Neural progenitor cell (in vitro differentiated cells): Measurements from ENCODE around the gene TRAF1. TPM values are rescaled to one million over a fixed set of nuclear protein-coding genes. Genes with fewer than 3 reads are reported as not detected.
A peak's percentile ranks its signal among the peaks of the same experiment; 100 is the strongest.

Experiments used
- DNase-seq: peaks from one replicate; pipeline ENCODE4 v3.0.0-alpha.2; 2016; ENCODE audit warnings: low spot score
- H2AFZ ChIP-seq: fragments of 200-600 bp; sonication (generic); replicated peaks from 2 replicates; pipeline ENCODE4 v1.6.1; 2016; ENCODE audit warnings: antibody characterized with exemption
- H3F3A ChIP-seq: fragments of 200-600 bp; sonication (generic); 2 replicates; pipeline ENCODE4 v1.6.1; 2016; ENCODE audit warnings: antibody characterized with exemption, low read depth
- H3K27ac ChIP-seq: fragments of 200-600 bp; sonication (generic); 2 replicates; pipeline ENCODE4 v1.5.1; 2016; ENCODE audit warnings: mild to moderate bottlenecking
- H3K27me3 ChIP-seq: fragments of 200-600 bp; sonication (generic); 2 replicates; pipeline ENCODE4 v1.6.1; 2016; ENCODE audit warnings: mild to moderate bottlenecking, moderate library complexity
- H3K36me3 ChIP-seq: fragments of 200-600 bp; sonication (generic); 2 replicates; pipeline ENCODE4 v1.5.1; 2016
- H3K4me1 ChIP-seq: fragments of 200-600 bp; sonication (generic); 2 replicates; pipeline ENCODE4 v1.6.1; 2016; ENCODE audit warnings: mixed run types
- H3K4me2 ChIP-seq: fragments of 200-600 bp; sonication (generic); 2 replicates; pipeline ENCODE4 v1.6.1; 2016
- H3K4me3 ChIP-seq: fragments of 200-600 bp; sonication (generic); 2 replicates; pipeline ENCODE4 v1.5.1; 2016
- H3K79me2 ChIP-seq: fragments of 200-600 bp; sonication (generic); 2 replicates; pipeline ENCODE4 v1.6.1; 2016; ENCODE audit warnings: low read depth
- H3K9ac ChIP-seq: fragments of 200-600 bp; sonication (generic); 2 replicates; pipeline ENCODE4 v1.6.1; 2016
- H3K9me3 ChIP-seq: fragments of 200-600 bp; sonication (generic); 2 replicates; pipeline ENCODE4 v1.5.1; 2016; ENCODE audit warnings: low read depth
- H4K20me1 ChIP-seq: fragments of 200-600 bp; sonication (generic); 2 replicates; pipeline ENCODE4 v1.6.1; 2016; ENCODE audit warnings: low read depth
- H3K27ac Mint-ChIP-seq: 3 replicates; pipeline ENCODE4 v1.8.0; 2021; ENCODE audit warnings: mixed read lengths
- H3K27me3 Mint-ChIP-seq: 2 replicates; pipeline ENCODE4 v1.8.0; 2022; ENCODE audit warnings: low read depth, mild to moderate bottlenecking, inconsistent platforms, moderate library complexity, mixed read lengths; ENCODE audit not compliant: insufficient read depth
- H3K36me3 Mint-ChIP-seq: 3 replicates; pipeline ENCODE4 v1.8.0; 2021; ENCODE audit warnings: mixed read lengths
- H3K4me1 Mint-ChIP-seq: 3 replicates; pipeline ENCODE4 v1.8.0; 2021; ENCODE audit warnings: mixed read lengths
- H3K4me3 Mint-ChIP-seq: 3 replicates; pipeline ENCODE4 v1.8.0; 2021; ENCODE audit warnings: mild to moderate bottlenecking, moderate library complexity, mixed read lengths
- H3K9me3 Mint-ChIP-seq: 3 replicates; pipeline ENCODE4 v1.8.0; 2020; ENCODE audit warnings: mixed read lengths
- CTCF ChIP-seq: fragments of 200-600 bp; sonication (generic); IDR thresholded peaks from 2 replicates; pipeline ENCODE4 v1.5.1; 2017; ENCODE audit warnings: antibody characterized with exemption, mild to moderate bottlenecking
- EZH2 ChIP-seq: fragments of 200-600 bp; sonication (generic); IDR thresholded peaks from 2 replicates; pipeline ENCODE4 v1.6.1; 2017; ENCODE audit warnings: antibody characterized with exemption, mild to moderate bottlenecking, moderate library complexity
- EZH2phosphoT487 ChIP-seq: fragments of 200-600 bp; sonication (generic); IDR thresholded peaks from 2 replicates; pipeline ENCODE4 v1.6.1; 2017; ENCODE audit warnings: antibody characterized with exemption
- total RNA-seq: library from RNA; depleted of rRNA; stranded (reverse); fragments of >200 nt; gene quantifications from 2 replicates; pipeline ENCODE4 v1.2.3, GENCODE V29; 2015; ENCODE audit warnings: low replicate concordance

TRAF1 gene
- total RNA-seq, 1 donor from 2014 or later = 3.2 TPM

- Histone ChIP-seq H3F3A (no peaks in the 10 kb centered on the region), H3K79me2 (no peaks in the 10 kb centered on the region), H3K27ac (no peak overlapping the region), H3K4me3 (no peak overlapping the region), H3K36me3 (no peaks in the 10 kb centered on the region), H2AFZ (no peak overlapping the region), H4K20me1 (no peaks in the 10 kb centered on the region), H3K4me1 (no peaks in the 10 kb centered on the region), H3K4me2 (no peak overlapping the region), H3K27me3 (no peaks in the 10 kb centered on the region), H3K9me3 (no peaks in the 10 kb centered on the region), H3K9ac (no peak overlapping the region)
- Mint-ChIP-seq H3K4me1 (peaks cover 38% of the 10 kb centered on the region), H3K9me3 (peaks cover 3% of the 10 kb centered on the region), H3K4me3 (no peak overlapping the region), H3K27ac (peak overlapping the region; percentile 74), H3K27me3 (peaks cover 2% of the 10 kb centered on the region), H3K36me3 (peaks cover under 1% of the 10 kb centered on the region)
- TF ChIP-seq CTCF (no peak), EZH2phosphoT487 (no peak), EZH2 (no peak)
- no peak for DNase-seq
Observed at GRCh38 chr9:120921661-120922181, 4.9 kb downstream of the TRAF1 start.

GRCh38 chr9:120920806-120921178, 5.8 kb downstream of the TRAF1 start:
- no peaks in the 10 kb centered on the region for H3K36me3 ChIP-seq
- no peaks in the 10 kb centered on the region for H3K4me1 ChIP-seq
- H3K4me1 Mint-ChIP-seq = peaks cover 33% of the 10 kb centered on the region
- H3K9me3 ChIP-seq = no peaks in the 10 kb centered on the region
- no peaks in the 10 kb centered on the region for H3K27me3 ChIP-seq
- no peak overlapping the region for H3K9ac ChIP-seq
- peaks cover 2% of the 10 kb centered on the region for H3K36me3 Mint-ChIP-seq
- H3K27me3 Mint-ChIP-seq = peaks cover 3% of the 10 kb centered on the region
- H3K4me3 Mint-ChIP-seq = no peak overlapping the region
- H3K27ac Mint-ChIP-seq = no peak overlapping the region
- TF ChIP-seq EZH2phosphoT487 = no peak
- no peak for TF ChIP-seq EZH2
- TF ChIP-seq CTCF = no peak
- no peak overlapping the region for H2AFZ ChIP-seq
- no peaks in the 10 kb centered on the region for H3F3A ChIP-seq
- H3K9me3 Mint-ChIP-seq = peaks cover 3% of the 10 kb centered on the region
- DNase-seq = no peak
- H3K4me2 ChIP-seq = no peak overlapping the region
- H3K79me2 ChIP-seq = no peaks in the 10 kb centered on the region
- H3K4me3 ChIP-seq = no peak overlapping the region
- no peak overlapping the region for H3K27ac ChIP-seq
- H4K20me1 ChIP-seq = no peaks in the 10 kb centered on the region

- H3K36me3 Mint-ChIP-seq = peaks cover 2% of the 10 kb centered on the region
- H2AFZ ChIP-seq = no peak overlapping the region
- TF ChIP-seq EZH2phosphoT487 (no peak), EZH2 (no peak), CTCF (no peak)
Observed at GRCh38 chr9:120919843-120920805, 6.5 kb downstream of the TRAF1 start.

More at GRCh38 chr9:120919843-120920805, 6.5 kb downstream of the TRAF1 start:
- Histone ChIP-seq H3K36me3 (no peaks in the 10 kb centered on the region), H3K4me2 (no peak overlapping the region), H3K4me3 (no peak overlapping the region), H3K79me2 (no peaks in the 10 kb centered on the region), H3K9me3 (no peaks in the 10 kb centered on the region), H3K9ac (no peak overlapping the region), H3K27me3 (no peaks in the 10 kb centered on the region), H3K4me1 (no peaks in the 10 kb centered on the region), H4K20me1 (no peaks in the 10 kb centered on the region), H3F3A (no peaks in the 10 kb centered on the region), H3K27ac (no peak overlapping the region)
- Mint-ChIP-seq H3K27ac (no peak overlapping the region), H3K4me3 (no peak overlapping the region), H3K4me1 (peaks cover 33% of the 10 kb centered on the region), H3K27me3 (peaks cover 3% of the 10 kb centered on the region), H3K9me3 (peaks cover 3% of the 10 kb centered on the region)
- no peak for DNase-seq
